CD14-positive monocyte (primary cell): ENCODE measurements around the gene CAMTA1. TPM values are rescaled to one million over a fixed set of nuclear protein-coding genes. Genes with fewer than 3 reads are reported as not detected.

ENCODE experiments used
- DNase-seq, 3 donors: peaks; one replicate each; pipeline ENCODE4 v3.0.0-alpha.2; 2011 to 2022
- H2AFZ ChIP-seq: 2 replicates; pipeline ENCODE4 v1.6.0; 2012; ENCODE audit warnings: mild to moderate bottlenecking, low read depth, low read length, inconsistent platforms; ENCODE audit not compliant: insufficient read depth, poor library complexity, severe bottlenecking
- H3K27ac ChIP-seq, 2 donors: 1 replicate in 1 of 2; 2 replicates in 1 of 2; pipeline ENCODE4 v1.5.1; 2012 to 2013; ENCODE audit warnings: low read length in 2 of 2, control low read depth in 1 of 2, inconsistent platforms in 1 of 2, low read depth in 1 of 2, mild to moderate bottlenecking in 1 of 2
- H3K27me3 ChIP-seq, 2 donors: one replicate each; pipeline versions ENCODE4 v1.6.0 to v1.6.1; 2011 to 2013; ENCODE audit warnings: low read length in 2 of 2; ENCODE audit not compliant: control insufficient read depth in 2 of 2, insufficient read depth in 2 of 2
- H3K36me3 ChIP-seq, 2 donors: replicated peaks in 1 of 2; 1 replicate in 1 of 2; 2 replicates in 1 of 2; pipeline versions ENCODE4 v1.5.1 to v1.6.1; 2012 to 2013; ENCODE audit warnings: low read length in 2 of 2, control low read depth in 1 of 2, inconsistent platforms in 1 of 2, mild to moderate bottlenecking in 1 of 2; ENCODE audit not compliant: insufficient read depth in 2 of 2, control insufficient read depth in 1 of 2
- H3K4me1 ChIP-seq, 2 donors: 1 replicate in 1 of 2; 2 replicates in 1 of 2; pipeline versions ENCODE4 v1.5.1 to v1.6.1; 2012 to 2013; ENCODE audit warnings: low read length in 2 of 2, control low read depth in 1 of 2, inconsistent platforms in 1 of 2, mild to moderate bottlenecking in 1 of 2, moderate library complexity in 1 of 2; ENCODE audit not compliant: insufficient read depth in 2 of 2, control insufficient read depth in 1 of 2
- H3K4me2 ChIP-seq: replicated peaks from 2 replicates; pipeline ENCODE3; 2012; ENCODE audit warnings: low read length, moderate library complexity, mild to moderate bottlenecking; ENCODE audit not compliant: poor library complexity, severe bottlenecking; ENCODE audit errors: extremely low read depth
- H3K4me3 ChIP-seq, 3 experiments: fragments of 200-600 bp in 1 of 3; sonication (generic) in 1 of 3; replicated peaks in 1 of 3; 1 replicate in 2 of 3; 2 replicates in 1 of 3; pipeline ENCODE4 v1.5.1; 2011 to 2013; ENCODE audit warnings: low read length in 3 of 3, mild to moderate bottlenecking in 3 of 3, control low read depth in 2 of 3, low read depth in 2 of 3, inconsistent platforms in 1 of 3, moderate library complexity in 1 of 3
- H3K79me2 ChIP-seq: 2 replicates; pipeline ENCODE4 v1.6.0; 2012; ENCODE audit warnings: mild to moderate bottlenecking, control low read depth, inconsistent platforms, low read length, moderate library complexity; ENCODE audit not compliant: insufficient read depth
- H3K9ac ChIP-seq: 2 replicates; pipeline ENCODE4 v1.6.0; 2017; ENCODE audit warnings: low read length, mild to moderate bottlenecking; ENCODE audit not compliant: insufficient read depth, poor library complexity, severe bottlenecking
- H3K9me3 ChIP-seq, 2 donors: replicated peaks in 1 of 2; 1 replicate in 1 of 2; 2 replicates in 1 of 2; pipeline versions ENCODE4 v1.5.1 to v1.6.1; 2012 to 2013; ENCODE audit warnings: low read length in 2 of 2, control low read depth in 1 of 2; ENCODE audit not compliant: control insufficient read depth in 1 of 2, insufficient read depth in 1 of 2
- H4K20me1 ChIP-seq: 2 replicates; pipeline ENCODE4 v1.6.0; 2012; ENCODE audit warnings: mild to moderate bottlenecking, low read length, control low read depth, moderate library complexity; ENCODE audit not compliant: insufficient read depth
- H3K27ac Mint-ChIP-seq, 7 donors: one replicate each; pipeline ENCODE4 v1.8.0; 2020; ENCODE audit warnings: mild to moderate bottlenecking in 7 of 7, mixed read lengths in 7 of 7, moderate library complexity in 6 of 7, inconsistent platforms in 2 of 7
- H3K27me3 Mint-ChIP-seq, 3 donors: one replicate each; pipeline ENCODE4 v1.8.0; 2021 to 2022; ENCODE audit warnings: low read depth in 3 of 3, mild to moderate bottlenecking in 3 of 3, mixed read lengths in 3 of 3, moderate library complexity in 3 of 3, inconsistent platforms in 1 of 3
- H3K36me3 Mint-ChIP-seq, 2 donors: one replicate each; pipeline ENCODE4 v1.8.0; 2020; ENCODE audit warnings: mixed read lengths in 2 of 2, inconsistent platforms in 1 of 2, mild to moderate bottlenecking in 1 of 2
- H3K4me1 Mint-ChIP-seq: one replicate; pipeline ENCODE4 v1.8.0; 2020; ENCODE audit warnings: mild to moderate bottlenecking, mixed read lengths
- H3K4me3 Mint-ChIP-seq, 2 donors: one replicate each; pipeline ENCODE4 v1.8.0; 2020; ENCODE audit warnings: mild to moderate bottlenecking in 2 of 2, mixed read lengths in 2 of 2, moderate library complexity in 1 of 2
- H3K9me3 Mint-ChIP-seq, 7 donors: one replicate each; pipeline ENCODE4 v1.8.0; 2020 to 2022; ENCODE audit warnings: mixed read lengths in 7 of 7, mild to moderate bottlenecking in 6 of 7, moderate library complexity in 6 of 7, inconsistent platforms in 2 of 7
- CTCF ChIP-seq: fragments of 200-600 bp; IDR thresholded peaks from one replicate; pipeline ENCODE4 v1.8.0; 2022; ENCODE audit warnings: antibody characterized with exemption, mild to moderate bottlenecking
- WGBS: methylation state at CpG from one replicate; pipeline ENCODE4 v1.1.5; 2013; ENCODE audit warnings: missing lambda C conversion rate; ENCODE audit not compliant: insufficient coverage; 5-methylcytosine and 5-hydroxymethylcytosine counted together
- intact Hi-C, 2 donors: fragments of 100-400 bp; cut with micrococcal nuclease; formaldehyde crosslinking; loops; one replicate each; pipeline versions ENCODE4 v1.15.0 to v1.15.1; 2023
- polyA plus RNA-seq, 3 donors: library from polyadenylated mRNA; depleted of rRNA in 1 of 3; unstranded in 2 of 3; stranded (reverse) in 1 of 3; fragments of 300-500 nt in 2 of 3; fragments of >200 nt in 1 of 3; fragmentation: Illumina TruSeq in 2 of 3; gene quantifications; 1 replicate in 2 of 3; 2 replicates in 1 of 3; pipeline ENCODE4 v1.2.3, GENCODE V29; 2012 to 2021

CAMTA1 gene
- polyA plus RNA-seq, 3 donors, result 52.0 to 89.6 (median 78.3) TPM

- no peaks in the 10 kb centered on the region for H4K20me1 ChIP-seq
- no peak for TF ChIP-seq CTCF
- Mint-ChIP-seq H3K4me3 (no peak overlapping the region), H3K27ac (peak overlapping the region in 2 of 7 donors; percentile 17 to 22), H3K9me3 (peaks cover 0 to 21% (median 9%) of the 10 kb centered on the region in 7 donors), H3K4me1 (peaks cover 2% of the 10 kb centered on the region), H3K36me3 (no peaks in the 10 kb centered on the region), H3K27me3 (peaks cover 6 to 14% (median 9%) of the 10 kb centered on the region in 3 donors)
- no peaks in the 10 kb centered on the region for H3K4me1 ChIP-seq
- intact Hi-C loops, result no loop called here
- H3K4me3 ChIP-seq, result no peak overlapping the region
- H3K27me3 ChIP-seq, result no peaks in the 10 kb centered on the region
- H3K27ac ChIP-seq, result no peak overlapping the region
- DNase-seq, result no peak
- H2AFZ ChIP-seq, result no peak overlapping the region
- no peaks in the 10 kb centered on the region for H3K36me3 ChIP-seq
- no peaks in the 10 kb centered on the region for H3K9me3 ChIP-seq
- no peak overlapping the region for H3K4me2 ChIP-seq
- H3K9ac ChIP-seq, result no peak overlapping the region
- no peaks in the 10 kb centered on the region for H3K79me2 ChIP-seq
- 90% methylated on average over 17 of the region's 17 CpGs for WGBS
These were observed 130.8 kb downstream of the CAMTA1 start for GRCh38 chr1:6915999-6916565.

GRCh38 chr1:6917067-6917466 is 131.8 kb downstream of the CAMTA1 start:
- Histone ChIP-seq H3K4me1 (no peaks in the 10 kb centered on the region), H3K79me2 (no peaks in the 10 kb centered on the region), H3K9me3 (no peaks in the 10 kb centered on the region), H3K4me3 (no peak overlapping the region), H4K20me1 (no peaks in the 10 kb centered on the region), H3K27me3 (no peaks in the 10 kb centered on the region), H3K27ac (no peak overlapping the region), H3K9ac (no peak overlapping the region), H2AFZ (no peak overlapping the region), H3K4me2 (no peak overlapping the region), H3K36me3 (no peaks in the 10 kb centered on the region)
- no peaks in the 10 kb centered on the region for H3K36me3 Mint-ChIP-seq
- H3K9me3 Mint-ChIP-seq, result peaks cover 1 to 27% (median 9%) of the 10 kb centered on the region in 7 donors
- H3K4me3 Mint-ChIP-seq, result no peak overlapping the region
- WGBS, result 86% methylated on average over 4 of the region's 4 CpGs
- intact Hi-C loops, result no loop called here
- H3K27ac Mint-ChIP-seq, result no peak overlapping the region
- peaks cover 7 to 16% (median 9%) of the 10 kb centered on the region in 3 donors for H3K27me3 Mint-ChIP-seq
- peaks cover 2% of the 10 kb centered on the region for H3K4me1 Mint-ChIP-seq
- no peak for TF ChIP-seq CTCF
- no peak for DNase-seq
